RKO (cell line): ENCODE results near the gene DNPEP.
"Not testable (repeated sequence)": the region's sequence is repeated elsewhere in the genome, so short reads cannot be mapped to it uniquely, and the experiment has no call there.

Experiments
- DNase-seq: peaks from one replicate; pipeline ENCODE4 v3.0.0-alpha.2; 2016; ENCODE audit warnings: low spot score

Gene DNPEP

GRCh38 chr2:219419012-219419324 lies 31.3 kb upstream of the DNPEP start:
- DNase-seq, result no peak

- DNase-seq, result no peak
Measured at GRCh38 chr2:219418155-219419011, 30.7 kb upstream of the DNPEP start, which contains the start of gene DES. TSS of gene DES (plus strand) at chr2:219418377. CDS start at chr2:219418463, 86 bp downstream.

- no peak for DNase-seq
Measured at GRCh38 chr2:219417374-219417773, 29.7 kb upstream of the DNPEP start.

- DNase-seq, result no peak
Measured at GRCh38 chr2:219416938-219417337, 29.2 kb upstream of the DNPEP start.

- no peak for DNase-seq
Measured at GRCh38 chr2:219416235-219416602, 28.5 kb upstream of the DNPEP start.

- no peak for DNase-seq
Measured at GRCh38 chr2:219415580-219416234, 28.0 kb upstream of the DNPEP start.

GRCh38 chr2:219414857-219415256 lies 27.1 kb upstream of the DNPEP start:
- no peak for DNase-seq

GRCh38 chr2:219410390-219410789 lies 22.7 kb upstream of the DNPEP start:
- no peak for DNase-seq

GRCh38 chr2:219409619-219410018 lies 21.9 kb upstream of the DNPEP start:
- no peak for DNase-seq

- DNase-seq, result no peak
Measured at GRCh38 chr2:219408631-219409030, 20.9 kb upstream of the DNPEP start.

- DNase-seq, result no peak
Measured at GRCh38 chr2:219408204-219408603, 20.5 kb upstream of the DNPEP start.

- not testable (repeated sequence) for DNase-seq
Measured at GRCh38 chr2:219407343-219407742, 19.6 kb upstream of the DNPEP start.

- DNase-seq, result peak; percentile 40
Measured at GRCh38 chr2:219406861-219407230, 19.1 kb upstream of the DNPEP start.

GRCh38 chr2:219405958-219406860 lies 18.5 kb upstream of the DNPEP start:
- no peak for DNase-seq

- DNase-seq, result no peak
Measured at GRCh38 chr2:219405451-219405850, 17.7 kb upstream of the DNPEP start.

- no peak for DNase-seq
Measured at GRCh38 chr2:219404954-219405353, 17.2 kb upstream of the DNPEP start.

- DNase-seq, result no peak
Measured at GRCh38 chr2:219404291-219404910, 16.7 kb upstream of the DNPEP start.

- no peak for DNase-seq
Measured at GRCh38 chr2:219403861-219404260, 16.1 kb upstream of the DNPEP start.

GRCh38 chr2:219402665-219403515 lies 15.2 kb upstream of the DNPEP start:
- DNase-seq, result peak; percentile 87

- no peak for DNase-seq
Measured at GRCh38 chr2:219401606-219402005, 13.9 kb upstream of the DNPEP start.

GRCh38 chr2:219400562-219400961 lies 12.8 kb upstream of the DNPEP start:
- DNase-seq, result no peak
